NCI-H2227 treated with DMSO at 0.1 percent for 48 hours (cell line): ENCODE data around the gene FSIP1.

Experiments used
- DNase-seq: peaks from one replicate; lab custom pipeline; 2025; lab: John Stamatoyannopoulos, UW

The FSIP1 gene

DNA sequence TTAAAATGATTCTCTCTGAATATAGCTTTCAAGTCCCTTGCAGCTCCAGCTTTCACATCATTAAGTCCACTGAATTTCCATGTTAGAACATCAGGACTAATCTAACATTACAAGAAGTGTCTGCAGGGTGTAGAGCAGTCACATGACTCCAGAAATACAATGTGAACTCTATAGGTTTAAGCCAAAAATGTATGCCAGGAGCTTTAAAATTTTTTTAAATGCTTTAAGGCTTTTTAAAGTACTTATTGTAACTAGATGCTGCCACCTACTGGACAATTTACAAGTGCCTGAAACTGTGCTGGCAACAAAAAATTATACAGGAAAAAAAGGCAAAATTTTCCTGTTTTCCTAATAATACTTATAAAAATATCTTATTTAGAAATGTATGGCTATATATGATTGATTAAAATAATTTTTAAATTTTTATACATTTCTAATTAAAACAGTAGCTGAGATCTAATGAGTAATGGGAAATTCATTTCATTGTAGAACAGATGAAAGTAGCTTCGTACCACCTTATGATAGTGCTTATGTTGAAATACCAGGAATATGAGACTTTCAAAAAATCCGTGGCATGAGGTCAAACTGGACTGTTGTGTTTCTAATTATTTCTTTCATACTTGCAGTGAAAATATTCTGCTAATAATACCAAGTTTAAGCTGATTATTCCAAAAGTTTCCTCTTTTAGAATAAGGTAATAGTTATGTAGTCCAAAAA, 25.7 kb downstream of the FSIP1 start:
- peak; percentile 32 for DNase-seq

DNA sequence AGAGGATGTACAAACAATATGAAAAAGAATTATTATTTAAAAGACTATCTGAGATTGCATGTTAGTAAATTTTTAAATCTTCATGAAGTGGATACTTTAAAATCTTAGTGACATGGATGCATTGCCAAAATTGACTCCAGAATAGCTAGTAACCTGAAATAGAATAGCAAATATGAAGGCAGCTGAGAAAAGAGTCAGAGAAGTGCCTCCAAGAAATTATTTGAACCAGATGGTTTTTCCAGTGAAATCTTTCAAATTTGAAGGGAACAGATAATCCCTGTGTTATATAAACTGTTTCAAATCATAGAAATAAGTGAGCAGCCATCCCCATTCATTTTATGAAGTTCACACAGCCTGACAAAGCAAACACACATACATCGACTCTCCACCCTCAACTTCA, 29.6 kb downstream of the FSIP1 start:
- no peak for DNase-seq

DNA sequence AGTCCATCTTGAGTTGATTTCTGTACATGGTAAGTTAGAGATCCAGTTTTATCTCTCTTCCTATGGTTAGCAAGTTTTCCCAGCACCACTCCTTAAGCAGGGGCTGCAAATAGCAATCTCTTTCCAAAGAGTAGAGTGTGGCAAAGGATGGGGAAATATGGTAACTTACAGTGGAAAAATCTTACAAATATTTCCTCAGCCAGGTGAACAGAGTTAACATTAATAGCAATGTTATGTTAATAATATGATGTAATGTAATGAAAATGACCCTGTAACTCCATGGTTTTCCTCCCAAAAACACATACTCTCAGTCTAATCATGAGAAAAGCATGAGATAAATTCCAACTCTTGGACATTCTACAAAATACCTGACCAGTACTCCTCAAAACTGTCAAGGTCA, 30.4 kb downstream of the FSIP1 start:
- no peak for DNase-seq

- DNase-seq = no peak
Measured at GRCh38 chr15:39748276-39748675, 34.4 kb downstream of the FSIP1 start.

- no peak for DNase-seq
Measured at GRCh38 chr15:39747326-39747725, 35.3 kb downstream of the FSIP1 start.

DNA sequence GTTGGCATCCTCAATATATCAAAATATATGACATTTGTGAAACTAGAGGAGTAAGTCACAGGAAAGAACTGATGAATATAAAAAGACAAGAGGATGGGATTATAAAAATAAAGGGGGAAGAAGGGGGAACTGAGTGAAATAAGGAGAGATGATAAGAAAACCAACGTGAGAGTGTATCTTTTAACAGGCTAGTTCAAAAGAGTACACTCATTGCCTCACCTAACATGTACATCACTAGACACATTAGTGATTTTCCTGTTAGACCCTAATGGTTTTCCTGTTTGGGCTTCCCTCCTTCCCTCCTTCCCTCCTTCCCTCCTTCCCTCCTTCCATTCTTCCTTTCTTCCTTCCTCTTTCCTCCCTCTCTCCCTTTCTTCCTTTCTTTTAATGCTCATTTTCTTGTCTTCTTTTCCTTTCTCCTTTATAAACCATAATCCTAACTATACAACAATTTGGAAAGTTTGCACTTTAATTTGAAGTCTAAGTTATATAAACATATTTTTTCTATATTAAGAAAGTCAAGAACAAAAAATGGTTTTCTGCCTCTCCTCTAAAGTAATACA, 35.8 kb downstream of the FSIP1 start:
- DNase-seq = no peak

DNA sequence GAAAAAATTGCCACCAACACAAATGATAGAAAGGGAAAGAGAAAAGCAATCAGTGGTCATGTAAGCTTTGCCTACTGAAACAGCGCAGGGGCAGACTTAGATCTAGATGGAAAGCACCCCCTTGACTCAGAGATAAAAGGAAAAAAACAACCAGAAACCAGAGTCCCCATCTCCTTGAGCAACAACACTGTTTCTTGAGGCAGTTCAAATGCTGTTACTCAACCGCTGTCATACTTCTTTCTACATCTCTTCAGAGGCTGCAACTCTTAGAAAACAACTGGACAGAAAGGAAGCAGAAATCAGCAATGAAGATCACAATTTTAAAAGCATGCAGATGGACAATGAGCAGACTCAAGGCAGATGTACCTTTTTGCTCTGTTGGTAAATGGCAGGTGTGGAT, 36.5 kb downstream of the FSIP1 start:
- DNase-seq = no peak

DNA sequence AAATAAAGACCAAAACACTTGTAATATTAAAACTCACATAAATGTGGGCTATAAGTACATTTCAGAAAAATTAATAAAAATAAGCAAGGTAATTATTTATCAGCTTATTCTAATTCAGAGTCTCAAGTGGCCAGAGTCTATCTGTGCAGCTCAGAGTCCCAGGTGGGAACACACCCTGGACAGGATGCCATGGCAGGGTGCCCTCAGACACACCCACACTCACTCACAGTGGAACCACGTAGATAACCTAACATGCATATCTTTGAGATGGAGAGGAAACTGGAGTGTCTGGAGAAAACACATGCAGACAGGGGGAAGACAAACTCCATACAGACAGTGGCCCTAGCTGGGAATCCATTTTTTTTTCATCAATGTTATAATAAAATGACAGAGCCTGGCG, 37.2 kb downstream of the FSIP1 start:
- DNase-seq = no peak

GRCh38 chr15:39744334-39745103, 38.1 kb downstream of the FSIP1 start:
- DNase-seq = no peak

DNA sequence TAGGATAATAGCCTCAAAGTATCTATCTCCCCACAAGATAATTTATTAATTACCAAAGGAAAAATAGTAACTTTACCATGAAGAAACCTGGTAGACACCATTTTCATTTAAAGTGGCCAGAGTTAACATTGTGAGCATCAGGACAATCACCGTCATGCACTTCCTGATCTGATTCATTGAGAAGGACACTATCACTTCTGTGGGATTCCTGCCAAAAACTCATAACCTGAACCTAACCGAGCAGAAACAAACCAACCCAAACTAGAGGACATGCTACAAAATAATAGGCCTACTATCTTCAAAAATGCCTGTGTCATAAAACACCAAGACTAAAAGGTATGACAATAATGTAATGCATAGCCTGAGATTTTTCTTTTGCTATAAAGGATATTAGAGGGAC, 39.0 kb downstream of the FSIP1 start:
- no peak for DNase-seq

- no peak for DNase-seq
Measured at GRCh38 chr15:39741258-39741657, 41.4 kb downstream of the FSIP1 start.

GRCh38 chr15:39738998-39739397, 43.6 kb downstream of the FSIP1 start:
- no peak for DNase-seq

GRCh38 chr15:39737196-39737550, 45.5 kb downstream of the FSIP1 start:
- DNase-seq = no peak

- DNase-seq = no peak
Measured at GRCh38 chr15:39736412-39737195, 46.0 kb downstream of the FSIP1 start.

DNA sequence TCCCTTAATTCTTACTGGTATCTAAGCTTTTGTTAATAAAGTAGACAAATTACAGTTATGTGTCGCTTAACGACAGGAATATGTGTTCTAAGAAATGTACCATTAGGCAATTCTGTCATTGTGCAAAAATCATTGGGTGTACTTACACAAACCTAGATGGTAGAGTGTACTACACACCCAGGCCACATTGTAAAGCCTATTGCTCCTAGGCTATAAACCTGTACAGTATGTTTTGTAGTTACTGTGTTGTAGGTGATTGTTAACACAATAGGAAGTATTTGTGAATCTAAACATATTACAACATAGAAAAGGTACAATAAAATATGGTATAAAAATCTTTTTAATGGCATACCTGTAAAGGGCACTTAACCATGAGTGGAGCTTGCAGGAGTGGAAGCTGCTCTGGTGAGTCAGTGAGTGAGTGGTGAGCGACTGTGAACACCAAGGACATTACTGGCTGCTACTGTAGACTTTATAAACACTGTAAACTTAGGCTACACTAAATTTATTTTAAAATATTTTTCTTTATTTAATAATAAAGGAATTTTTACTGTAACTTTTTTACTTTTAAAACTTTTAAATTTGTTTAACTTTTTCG, 47.4 kb downstream of the FSIP1 start:
- no peak for DNase-seq

DNA sequence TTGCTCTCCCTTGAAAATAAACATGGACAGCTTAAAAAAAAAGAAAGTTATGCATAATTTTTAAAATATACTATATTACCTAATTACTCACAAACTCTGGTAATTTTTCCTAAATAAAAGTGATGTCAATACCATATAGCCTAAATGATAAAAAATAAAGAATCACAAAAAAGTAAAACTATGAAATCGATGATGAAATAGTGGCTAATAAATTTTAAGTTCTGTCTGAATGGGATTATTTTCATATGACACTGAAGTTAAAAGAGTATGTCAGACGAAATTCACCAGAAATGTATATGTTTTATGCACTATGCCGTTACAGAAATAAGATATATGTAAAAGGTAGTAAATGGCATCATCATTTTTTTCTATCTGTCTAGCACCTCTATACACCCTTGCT, 51.4 kb downstream of the FSIP1 start:
- DNase-seq = no peak

GRCh38 chr15:39730552-39730951, 52.1 kb downstream of the FSIP1 start:
- no peak for DNase-seq

DNA sequence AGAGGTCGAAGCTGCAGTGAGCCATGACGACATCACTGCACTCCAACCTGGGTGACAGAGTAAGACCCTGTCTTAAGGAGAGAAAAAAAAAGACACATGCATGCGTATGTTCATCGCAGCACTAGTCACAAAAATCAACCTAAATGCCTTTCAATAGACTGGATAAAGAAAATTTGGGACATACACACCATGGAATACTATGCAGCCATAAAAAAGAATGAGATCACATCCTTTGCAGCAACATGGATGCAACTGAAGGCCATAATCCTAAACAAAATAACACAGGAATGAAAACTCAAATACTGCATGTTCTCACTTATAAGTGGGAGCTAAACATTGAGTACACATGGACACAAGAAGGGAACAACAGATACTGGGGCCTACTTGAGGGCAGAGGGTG, 53.1 kb downstream of the FSIP1 start:
- DNase-seq = no peak

GRCh38 chr15:39728845-39729244, 53.8 kb downstream of the FSIP1 start:
- no peak for DNase-seq

DNA sequence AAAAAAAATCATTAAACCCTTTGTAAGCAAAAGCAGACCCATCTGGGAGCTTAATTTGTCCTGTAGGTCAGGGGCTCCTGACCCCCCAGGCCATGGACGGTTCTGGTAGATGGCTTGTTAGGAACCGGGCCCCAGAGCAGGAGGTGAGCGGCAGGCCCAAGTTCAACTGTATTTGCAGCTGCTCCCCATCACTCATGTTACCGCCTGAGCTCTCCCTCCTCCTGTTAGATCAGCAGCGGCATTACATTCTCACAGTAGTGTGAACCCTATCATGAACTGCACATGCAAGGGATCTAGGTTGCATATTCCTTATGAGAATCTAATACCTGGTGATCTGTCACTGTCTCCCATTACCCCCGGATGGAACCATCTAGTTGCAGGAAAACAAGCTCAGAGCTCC, 60.7 kb downstream of the FSIP1 start:
- DNase-seq = no peak

GRCh38 chr15:39720621-39721611, 61.7 kb downstream of the FSIP1 start:
- no peak for DNase-seq
